IMR-90 (cell line): ENCODE measurements around the gene NUP54. TPM values are rescaled to one million over a fixed set of nuclear protein-coding genes. Genes with fewer than 3 reads are reported as not detected.

Experiments used
- ATAC-seq: fragments of 200-7000 bp; cut with Tn5 transposase; 2 replicates; pipeline ENCODE4 v1.9.1; 2020; ENCODE audit warnings: low read depth, mild to moderate bottlenecking, moderate library complexity
- BruUV-seq: library from RNA; stranded (reverse); fragments of 400-500 nt; replicated peaks from 2 replicates; lab custom pipeline; 2021; lab: Mats Ljungman, UMichigan
- CTCF ChIA-PET: fragments of 300-600 bp; formaldehyde crosslinking; extraction: SDS; loops from one replicate; lab custom pipeline; 2021; ENCODE audit warnings: antibody characterized with exemption; lab: Yijun Ruan, JAX
- POLR2A ChIA-PET: fragments of 300-600 bp; sonication (Branson Sonifier 250); formaldehyde crosslinking; loops from one replicate; lab custom pipeline; 2022; ENCODE audit warnings: antibody characterized with exemption; ENCODE audit not compliant: unreplicated experiment; lab: Charles Lee
- DNase-seq: peaks from one replicate; pipeline ENCODE4 v3.0.0; 2013
- H2AFZ ChIP-seq: replicated peaks from 2 replicates; pipeline ENCODE3; 2013; ENCODE audit warnings: low read length, mild to moderate bottlenecking; ENCODE audit not compliant: poor library complexity
- H2AK5ac ChIP-seq: 2 replicates; pipeline ENCODE4 v1.6.1; 2013; ENCODE audit warnings: low read depth, low read length, inconsistent platforms
- H2AK9ac ChIP-seq: replicated peaks from 2 replicates; pipeline ENCODE3; 2013; ENCODE audit warnings: mild to moderate bottlenecking, low read depth, low read length, moderate library complexity; ENCODE audit not compliant: poor library complexity
- H2BK120ac ChIP-seq: 2 replicates; pipeline ENCODE4 v1.6.1; 2013; ENCODE audit warnings: low read depth, low read length, inconsistent platforms
- H2BK15ac ChIP-seq: 3 replicates; pipeline ENCODE4 v1.6.1; 2013; ENCODE audit warnings: low read depth, low read length, inconsistent platforms
- H2BK20ac ChIP-seq: 2 replicates; pipeline ENCODE4 v1.6.1; 2013; ENCODE audit warnings: low read depth, mild to moderate bottlenecking, inconsistent platforms, low read length, moderate library complexity
- H2BK5ac ChIP-seq: 2 replicates; pipeline ENCODE4 v1.6.1; 2013; ENCODE audit warnings: mild to moderate bottlenecking, low read depth, low read length, inconsistent platforms; ENCODE audit not compliant: poor library complexity, severe bottlenecking
- H3K14ac ChIP-seq: replicated peaks from 2 replicates; pipeline ENCODE4 v1.6.1; 2013; ENCODE audit warnings: low read depth, low read length, inconsistent platforms
- H3K18ac ChIP-seq: 2 replicates; pipeline ENCODE4 v1.6.1; 2013; ENCODE audit warnings: low read depth, low read length, control low read depth
- H3K23ac ChIP-seq: 2 replicates; pipeline ENCODE4 v1.6.1; 2013; ENCODE audit warnings: low read depth, low read length, inconsistent platforms
- H3K27ac ChIP-seq: 2 replicates; pipeline ENCODE4 v1.5.1; 2013; ENCODE audit warnings: mild to moderate bottlenecking, control low read depth, low read length; ENCODE audit not compliant: insufficient read depth
- H3K27me3 ChIP-seq: 2 replicates; pipeline ENCODE4 v1.6.1; 2013; ENCODE audit warnings: low read length; ENCODE audit not compliant: control insufficient read depth, insufficient read depth
- H3K36me3 ChIP-seq: 2 replicates; pipeline ENCODE4 v1.6.1; 2013; ENCODE audit warnings: low read length, mixed read lengths; ENCODE audit not compliant: control insufficient read depth, insufficient read depth
- H3K4ac ChIP-seq: 2 replicates; pipeline ENCODE4 v1.6.1; 2013; ENCODE audit warnings: low read depth, low read length, inconsistent platforms
- H3K4me1 ChIP-seq: 2 replicates; pipeline ENCODE4 v1.6.1; 2013; ENCODE audit warnings: low read length, mixed read lengths; ENCODE audit not compliant: control insufficient read depth, insufficient read depth
- H3K4me2 ChIP-seq: 2 replicates; pipeline ENCODE4 v1.6.1; 2013; ENCODE audit warnings: low read depth, mild to moderate bottlenecking, control low read depth, low read length, moderate library complexity
- H3K4me3 ChIP-seq: 2 replicates; pipeline ENCODE4 v1.5.1; 2013; ENCODE audit warnings: low read depth, mild to moderate bottlenecking, control low read depth, low read length, moderate library complexity; ENCODE audit not compliant: insufficient read depth
- H3K56ac ChIP-seq: 2 replicates; pipeline ENCODE4 v1.6.1; 2013; ENCODE audit warnings: low read length, inconsistent platforms; ENCODE audit not compliant: insufficient read depth; ENCODE audit errors: extremely low read depth
- H3K79me1 ChIP-seq, 2 experiments: 2 replicates each; pipeline ENCODE4 v1.6.1; 2013; ENCODE audit warnings: low read length in 2 of 2, inconsistent platforms in 1 of 2, low read depth in 1 of 2
- H3K9ac ChIP-seq: 2 replicates; pipeline ENCODE4 v1.6.1; 2013; ENCODE audit warnings: low read depth, low read length, control low read depth
- H3K9me1 ChIP-seq: 2 replicates; pipeline ENCODE4 v1.6.1; 2013; ENCODE audit warnings: low read length, inconsistent platforms; ENCODE audit not compliant: insufficient read depth
- H3K9me3 ChIP-seq: 2 replicates; pipeline ENCODE4 v1.6.1; 2013; ENCODE audit warnings: low read length; ENCODE audit not compliant: control insufficient read depth, insufficient read depth
- H4K20me1 ChIP-seq: 2 replicates; pipeline ENCODE4 v1.6.1; 2013; ENCODE audit warnings: low read length, inconsistent platforms; ENCODE audit not compliant: insufficient read depth
- H4K5ac ChIP-seq: 2 replicates; pipeline ENCODE4 v1.6.1; 2013; ENCODE audit warnings: mild to moderate bottlenecking, low read depth, low read length, control low read depth
- H4K8ac ChIP-seq, 2 experiments: 2 replicates each; pipeline ENCODE4 v1.6.1; 2013; ENCODE audit warnings: low read depth in 2 of 2, low read length in 2 of 2, control low read depth in 1 of 2, inconsistent platforms in 1 of 2
- H4K91ac ChIP-seq: 2 replicates; pipeline ENCODE4 v1.6.1; 2013; ENCODE audit warnings: low read depth, low read length, inconsistent platforms; ENCODE audit not compliant: insufficient read depth
- MAFK ChIP-seq: IDR thresholded peaks from 2 replicates; pipeline ENCODE4 v1.6.1; 2012; ENCODE audit warnings: low read depth, low read length, improper control_type of control experiment
- NFE2L2 ChIP-seq: fragments of 150-350 bp; IDR thresholded peaks from 2 replicates; pipeline ENCODE4 v1.6.1; 2016; ENCODE audit warnings: low read depth, mild to moderate bottlenecking, low read length
- WGBS, 2 experiments: methylation state at CpG; one replicate each; pipeline versions ENCODE4 v1.1.5 to v1.1.7; 2013; ENCODE audit warnings: missing lambda C conversion rate in 2 of 2; ENCODE audit not compliant: insufficient read length in 1 of 2; ENCODE audit errors: extremely low coverage in 2 of 2; 5-methylcytosine and 5-hydroxymethylcytosine counted together
- dilution Hi-C: fragments of 300-500 bp; cut with HindIII; formaldehyde crosslinking; loops from one replicate; pipeline ENCODE4 v1.14.3; 2018; ENCODE audit warnings: low sequenced_read_pairs; ENCODE audit not compliant: unreplicated experiment
- in situ Hi-C: fragments of 300-500 bp; cut with MboI; formaldehyde crosslinking; loops from 3 replicates; pipeline ENCODE4 v1.14.3; 2019; ENCODE audit warnings: low sequenced_read_pairs, inconsistent platforms, mixed read lengths
- intact Hi-C: fragments of 100-400 bp; cut with micrococcal nuclease; formaldehyde crosslinking; loops from 2 replicates; pipeline ENCODE4 v1.10.0; 2022
- polyA plus RNA-seq, 3 experiments: library from polyadenylated mRNA; depleted of rRNA; stranded (reverse); fragments of >200 nt; gene quantifications; 2 replicates each; pipeline ENCODE4 v1.2.3, GENCODE V29; 2012; ENCODE audit warnings: low replicate concordance in 1 of 3
- total RNA-seq: library from RNA; depleted of rRNA; stranded (reverse); fragments of >200 nt; gene quantifications from 2 replicates; pipeline ENCODE4 v1.2.3, GENCODE V29; 2012; rRNA removed

NUP54 gene
- total and polyA plus RNA-seq, 2 of the 4 experiments (the other 2 are of a cell fraction), result 24.6 to 44.4 TPM

DNA sequence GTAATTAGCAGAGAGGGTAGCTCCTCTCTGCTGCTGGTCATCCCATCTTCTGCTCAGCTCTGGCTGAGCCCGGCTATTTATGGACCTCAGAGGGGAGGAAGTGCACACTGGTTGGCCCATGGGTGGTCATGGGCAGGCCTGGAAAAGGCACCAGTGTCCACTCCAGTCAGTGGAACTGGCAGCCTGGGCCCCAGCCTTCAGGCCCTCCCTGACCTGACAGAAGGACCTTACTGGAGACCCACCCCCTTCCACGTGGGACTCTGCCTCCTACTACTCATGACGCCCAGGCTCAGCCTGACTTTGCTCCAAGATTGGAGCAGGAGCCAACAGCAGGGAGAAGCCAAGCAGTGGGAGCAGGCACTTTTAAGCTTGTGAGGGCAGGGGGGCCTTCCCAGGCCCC is 81.7 kb downstream of the NUP54 start:
- in situ Hi-C loops, result loop anchor here (5.0 kb wide), 1 partner anchor 69 kb away; no protein-coding TSS in a partner anchor
- intact Hi-C loops, result loop anchor here (10.0 kb wide), 1 partner anchor 152 kb away; no protein-coding TSS in a partner anchor
- no peak overlapping the region for H3K4me2 ChIP-seq
- no peak overlapping the region for H4K8ac ChIP-seq
- no peak overlapping the region for H3K18ac ChIP-seq
- H3K4me3 ChIP-seq, result no peak overlapping the region
- H3K9me1 ChIP-seq, result no peaks in the 10 kb centered on the region
- no peak overlapping the region for H4K91ac ChIP-seq
- H3K27ac ChIP-seq, result no peak overlapping the region
- H3K4ac ChIP-seq, result no peak overlapping the region
- peak overlapping the region; percentile 53; the same call in 1 of the 3 replicates for H2BK15ac ChIP-seq
- no peak for DNase-seq
- 0 out of 2 replicates have a peak overlapping the region, but pooled peaks have one; percentile 32 for H2BK20ac ChIP-seq
- no peak for TF ChIP-seq MAFK
- no peak for TF ChIP-seq NFE2L2
- H2BK5ac ChIP-seq, result no peak overlapping the region
- no peak overlapping the region; the same call in 1 of the 2 replicates for H4K5ac ChIP-seq
- no TSS peak for BruUV-seq
- H3K9me3 ChIP-seq, result no peaks in the 10 kb centered on the region
- no peak overlapping the region for H3K14ac ChIP-seq
- no peak overlapping the region for H2AK9ac ChIP-seq
- WGBS, 2 experiments, result no CpG with 5 or more reads among the region's 3 CpGs
- dilution Hi-C loops, result no loop called here
- no peaks in the 10 kb centered on the region for H4K20me1 ChIP-seq
- H2AK5ac ChIP-seq, result no peak overlapping the region
- ChIA-PET CTCF (interaction anchor here (0.6 to 2.0 kb wide), 2 partner anchors 55 to 71 kb away, joined by 4 to 13 read pairs; no protein-coding TSS in a partner anchor), POLR2A (no interaction called here)
- peak overlapping the region; percentile 8; the same call in 1 of the 2 replicates for H2BK120ac ChIP-seq
- no peaks in the 10 kb centered on the region for H3K36me3 ChIP-seq
- H3K27me3 ChIP-seq, result no peaks in the 10 kb centered on the region; the same call in 1 of the 2 replicates
- no peak overlapping the region for H3K23ac ChIP-seq
- no peak overlapping the region for H2AFZ ChIP-seq
- no peaks in the 10 kb centered on the region for H3K79me1 ChIP-seq
- H3K9ac ChIP-seq, result no peak overlapping the region
- H3K4me1 ChIP-seq, result no peaks in the 10 kb centered on the region
- ATAC-seq, result no peak
- H3K56ac ChIP-seq, result no peak overlapping the region

Other genes starting within 250 kb of the NUP54 start
- not detected in 2 replicates for gene PPEF2, start 245.9 kb downstream of the NUP54 start, total RNA-seq
- not detected in 2 replicates for gene PPEF2, start 245.9 kb downstream of the NUP54 start, polyA plus RNA-seq (2012; rRNA removed)
- gene NAAA, start 207.4 kb downstream of the NUP54 start, total RNA-seq, result 15.8 and 17.6 TPM in 2 replicates
- 25.3 and 26.4 TPM in 2 replicates for gene NAAA, start 207.4 kb downstream of the NUP54 start, polyA plus RNA-seq (2012; rRNA removed)
- gene SDAD1, start 157.5 kb downstream of the NUP54 start, total RNA-seq, result 27.4 and 35.3 TPM in 2 replicates
- gene SDAD1, start 157.5 kb downstream of the NUP54 start, polyA plus RNA-seq (2012; rRNA removed), result 14.4 and 16.8 TPM in 2 replicates
- gene CXCL9, start 140.9 kb downstream of the NUP54 start, total RNA-seq, result not detected in 2 replicates
- gene CXCL9, start 140.9 kb downstream of the NUP54 start, polyA plus RNA-seq (2012; rRNA removed), result not detected in 2 replicates
- 0.18 and 0.28 TPM in 2 replicates for gene CXCL10, start 124.9 kb downstream of the NUP54 start, total RNA-seq
- 0.14 and 0.15 TPM in 2 replicates for gene CXCL10, start 124.9 kb downstream of the NUP54 start, polyA plus RNA-seq (2012; rRNA removed)
- gene CXCL11, start 112.3 kb downstream of the NUP54 start, total RNA-seq, result under 0.01 TPM in 2 replicates
- gene CXCL11, start 112.3 kb downstream of the NUP54 start, polyA plus RNA-seq (2012; rRNA removed), result not detected in 2 replicates
- gene ART3, start 73.7 kb downstream of the NUP54 start, total RNA-seq, result not detected in 2 replicates
- 0.15 and 0.30 TPM in 2 replicates for gene ART3, start 73.7 kb downstream of the NUP54 start, polyA plus RNA-seq (2012; rRNA removed)
- 89.7 and 102 TPM in 2 replicates for gene SCARB2, start 65.4 kb upstream of the NUP54 start, total RNA-seq
- 56.5 and 69.2 TPM in 2 replicates for gene SCARB2, start 65.4 kb upstream of the NUP54 start, polyA plus RNA-seq (2012; rRNA removed)
- gene FAM47E, start 103.3 kb upstream of the NUP54 start, total RNA-seq, result under 0.01 TPM in 1 of 2 replicates, not detected in the other
- 0.05 TPM in 1 of 2 replicates, not detected in the other for gene FAM47E, start 103.3 kb upstream of the NUP54 start, polyA plus RNA-seq (2012; rRNA removed)
- gene STBD1, start 158.3 kb upstream of the NUP54 start, total RNA-seq, result 2.2 and 3.0 TPM in 2 replicates
- gene STBD1, start 158.3 kb upstream of the NUP54 start, polyA plus RNA-seq (2012; rRNA removed), result 1.3 and 1.7 TPM in 2 replicates